HG03432 (cell line): Measurements from ENCODE around the gene SF3B1.
"Not testable (repeated sequence)": the region's sequence is repeated elsewhere in the genome, so short reads cannot be mapped to it uniquely, and the experiment has no call there.

Source experiments
- ATAC-seq: cut with Tn5 transposase; IDR thresholded peaks from one replicate; pipeline ENCODE4 v1.9.1; 2021; ENCODE audit warnings: mild to moderate bottlenecking, moderate library complexity; ENCODE audit not compliant: unreplicated experiment

SF3B1 gene

GRCh38 chr2:197348721-197349360 is 86.0 kb downstream of the SF3B1 start:
- no peak for ATAC-seq

GRCh38 chr2:197345846-197346370 is 88.9 kb downstream of the SF3B1 start:
- no peak for ATAC-seq

GRCh38 chr2:197343968-197344367 is 90.9 kb downstream of the SF3B1 start:
- ATAC-seq = not testable (repeated sequence)

GRCh38 chr2:197340591-197340990 is 94.2 kb downstream of the SF3B1 start:
- no peak for ATAC-seq
